H1 (cell line): Measurements from ENCODE around the gene PKD2.

ENCODE experiments used
- ATF2 ChIP-seq: IDR thresholded peaks from 2 replicates; pipeline ENCODE4 v1.6.1; 2012; ENCODE audit warnings: low read length, inconsistent platforms
- CBX5 ChIP-seq: fragments of 300-800, 300-1000 bp; sonication (generic); IDR thresholded peaks from 2 replicates; pipeline ENCODE4 v1.7.1; 2016; ENCODE audit warnings: antibody characterized with exemption, low read length, low read depth
- CTCF ChIP-seq, 3 experiments: IDR thresholded peaks; 1 replicate in 2 of 3; 2 replicates in 1 of 3; pipeline versions ENCODE4 v1.5.1 to v1.6.1; 2011; ENCODE audit warnings: low read length in 3 of 3, mild to moderate bottlenecking in 3 of 3, inconsistent platforms in 2 of 3, low read depth in 1 of 3, moderate library complexity in 1 of 3; ENCODE audit not compliant: insufficient read depth in 1 of 3; ENCODE audit errors: control extremely low read depth in 1 of 3
- EP300 ChIP-seq, 2 experiments: IDR thresholded peaks; 1 replicate in 1 of 2; 2 replicates in 1 of 2; pipeline ENCODE4 v1.6.1; 2011 to 2012; ENCODE audit warnings: low read depth in 2 of 2, low read length in 2 of 2, mild to moderate bottlenecking in 2 of 2, borderline replicate concordance in 1 of 2, inconsistent platforms in 1 of 2, moderate library complexity in 1 of 2
- EZH2 ChIP-seq: fragments of 200-600 bp; sonication (generic); IDR thresholded peaks from 2 replicates; pipeline ENCODE4 v1.7.1; 2012; ENCODE audit warnings: low read depth, mild to moderate bottlenecking, moderate library complexity, low read length, inconsistent platforms; ENCODE audit not compliant: severe bottlenecking
- FOSL1 ChIP-seq: IDR thresholded peaks from 2 replicates; pipeline ENCODE4 v1.6.1; 2011; ENCODE audit warnings: mild to moderate bottlenecking, low read depth, low read length, moderate library complexity; ENCODE audit not compliant: insufficient read depth
- KDM1A ChIP-seq: fragments of 200-600, 300-600 bp; sonication (generic); IDR thresholded peaks from 2 replicates; pipeline ENCODE4 v1.7.1; 2016; ENCODE audit warnings: mild to moderate bottlenecking, low read length, borderline replicate concordance
- MAX ChIP-seq: IDR thresholded peaks from 2 replicates; pipeline ENCODE4 v1.6.1; 2012; ENCODE audit warnings: inconsistent platforms
- PHF8 ChIP-seq: fragments of 200-600 bp; sonication (generic); conservative IDR thresholded peaks from 2 replicates; pipeline ENCODE4 v1.7.1; 2012; ENCODE audit warnings: low read depth, mild to moderate bottlenecking, inconsistent platforms, low read length, moderate library complexity
- POLR2A ChIP-seq, 2 experiments: IDR thresholded peaks; 1 replicate in 1 of 2; 2 replicates in 1 of 2; pipeline ENCODE4 v1.6.1; 2011; ENCODE audit warnings: low read depth in 2 of 2, low read length in 2 of 2, mild to moderate bottlenecking in 2 of 2; ENCODE audit errors: control extremely low read depth in 1 of 2
- RAD21 ChIP-seq, 2 experiments: IDR thresholded peaks in 1 of 2; conservative IDR thresholded peaks in 1 of 2; 2 replicates each; pipeline ENCODE4 v1.6.1; 2011; ENCODE audit warnings: low read depth in 2 of 2, low read length in 2 of 2, improper control_type of control experiment in 1 of 2, inconsistent platforms in 1 of 2, mild to moderate bottlenecking in 1 of 2, moderate library complexity in 1 of 2
- TBP ChIP-seq: IDR thresholded peaks from 2 replicates; pipeline ENCODE4 v1.6.1; 2011; ENCODE audit warnings: low read depth, low read length, improper control_type of control experiment
- ZNF274 ChIP-seq: IDR thresholded peaks from 2 replicates; pipeline ENCODE4 v1.7.0; 2012; ENCODE audit warnings: low read length, borderline replicate concordance; ENCODE audit errors: extremely low read depth

GRCh38 chr4:87986508-87986907 is 20.9 kb upstream of the PKD2 start:
- TF ChIP-seq MAX = no peak
- TF ChIP-seq RAD21 (IDR thresholded peaks at IDR 0.05 in 1 of 2, conservative IDR thresholded peaks at IDR 0.05 in 1 of 2; ENCODE audit: low read depth in 2 of 2, low read length in 2 of 2) = no peak
- no peak for TF ChIP-seq ZNF274
- no peak for TF ChIP-seq EZH2
- no peak for TF ChIP-seq POLR2A (IDR thresholded peaks at IDR 0.05; ENCODE audit: control extremely low read depth in 1 of 2, low read depth in 2 of 2, low read length in 2 of 2)
- TF ChIP-seq CTCF (IDR thresholded peaks at IDR 0.05; ENCODE audit: control extremely low read depth in 1 of 3, insufficient read depth in 1 of 3, low read depth in 1 of 3, low read length in 3 of 3) = no peak
- TF ChIP-seq CBX5 = no peak
- no peak for TF ChIP-seq TBP
- no peak for TF ChIP-seq EP300 (IDR thresholded peaks at IDR 0.05; ENCODE audit: borderline replicate concordance in 1 of 2, low read depth in 2 of 2, low read length in 2 of 2)
- no peak for TF ChIP-seq PHF8
- TF ChIP-seq ATF2 = no peak
- TF ChIP-seq KDM1A = no peak
- TF ChIP-seq FOSL1 = no peak
